ENCODE measurements around the gene DNAJB8. TPM values are rescaled to one million over a fixed set of nuclear protein-coding genes. Genes with fewer than 3 reads are reported as not detected.

The DNAJB8 gene
- polyA plus RNA-seq, 1 experiment: not detected

DNA sequence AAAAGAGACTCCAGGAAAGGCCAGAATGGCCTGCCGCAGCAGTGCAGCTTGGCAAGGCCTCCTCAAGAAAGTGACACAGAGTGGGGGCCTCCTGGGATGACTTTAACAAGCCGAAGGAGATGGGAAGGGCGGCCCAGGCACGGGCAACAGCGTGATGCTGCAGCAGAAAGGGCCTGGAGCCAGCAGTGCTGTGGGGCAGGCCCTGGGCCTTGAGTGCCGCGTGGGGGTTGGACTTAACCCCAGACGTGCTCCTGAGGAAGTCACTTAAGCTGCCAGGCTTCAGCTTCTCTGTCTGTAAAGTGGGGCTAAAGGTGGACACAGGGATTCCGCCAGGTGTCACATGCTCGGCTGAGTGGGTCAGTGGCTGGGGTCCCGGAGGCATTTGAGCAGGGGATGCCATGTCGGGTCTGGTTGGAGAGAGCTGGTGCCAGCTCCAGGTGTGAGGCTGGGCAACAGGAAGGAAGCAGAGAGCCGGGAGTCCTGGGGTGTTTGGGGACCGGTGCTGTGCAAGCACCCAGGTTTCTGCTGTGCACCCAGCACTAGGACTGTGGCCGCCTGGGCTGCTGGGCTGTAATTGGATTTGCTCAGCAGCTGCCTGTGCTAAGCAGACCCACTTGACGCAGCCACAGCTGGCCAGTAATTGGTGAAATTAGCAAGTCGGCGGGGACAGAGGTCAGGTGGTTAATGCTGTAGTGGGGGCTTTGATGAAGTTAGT, 7.8 kb downstream of the DNAJB8 start:
- no peak overlapping the region for H3K4me3 ChIP-seq (ENCODE audit: low read depth, low read length)
- ChIA-PET CTCF (no interaction called here), POLR2A (interaction anchor here (0.5 kb wide), 1 partner anchor 22 kb away, joined by 19 read pairs; no protein-coding TSS in a partner anchor)
- TF ChIP-seq, protein P1, sequence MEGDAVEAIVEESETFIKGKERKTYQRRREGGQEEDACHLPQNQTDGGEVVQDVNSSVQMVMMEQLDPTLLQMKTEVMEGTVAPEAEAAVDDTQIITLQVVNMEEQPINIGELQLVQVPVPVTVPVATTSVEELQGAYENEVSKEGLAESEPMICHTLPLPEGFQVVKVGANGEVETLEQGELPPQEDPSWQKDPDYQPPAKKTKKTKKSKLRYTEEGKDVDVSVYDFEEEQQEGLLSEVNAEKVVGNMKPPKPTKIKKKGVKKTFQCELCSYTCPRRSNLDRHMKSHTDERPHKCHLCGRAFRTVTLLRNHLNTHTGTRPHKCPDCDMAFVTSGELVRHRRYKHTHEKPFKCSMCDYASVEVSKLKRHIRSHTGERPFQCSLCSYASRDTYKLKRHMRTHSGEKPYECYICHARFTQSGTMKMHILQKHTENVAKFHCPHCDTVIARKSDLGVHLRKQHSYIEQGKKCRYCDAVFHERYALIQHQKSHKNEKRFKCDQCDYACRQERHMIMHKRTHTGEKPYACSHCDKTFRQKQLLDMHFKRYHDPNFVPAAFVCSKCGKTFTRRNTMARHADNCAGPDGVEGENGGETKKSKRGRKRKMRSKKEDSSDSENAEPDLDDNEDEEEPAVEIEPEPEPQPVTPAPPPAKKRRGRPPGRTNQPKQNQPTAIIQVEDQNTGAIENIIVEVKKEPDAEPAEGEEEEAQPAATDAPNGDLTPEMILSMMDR (IDR thresholded peaks at IDR 0.05; ENCODE audit: insufficient read depth, low read depth, low read length): no peak
- H3K27me3 ChIP-seq (ENCODE audit: control insufficient read depth, insufficient read depth, low read length): peaks cover 25% of the 10 kb centered on the region
- DNase-seq (ENCODE audit: low read depth): no peak
- H3K36me3 ChIP-seq (ENCODE audit: control insufficient read depth, insufficient read depth, low read length): no peaks in the 10 kb centered on the region

DNA sequence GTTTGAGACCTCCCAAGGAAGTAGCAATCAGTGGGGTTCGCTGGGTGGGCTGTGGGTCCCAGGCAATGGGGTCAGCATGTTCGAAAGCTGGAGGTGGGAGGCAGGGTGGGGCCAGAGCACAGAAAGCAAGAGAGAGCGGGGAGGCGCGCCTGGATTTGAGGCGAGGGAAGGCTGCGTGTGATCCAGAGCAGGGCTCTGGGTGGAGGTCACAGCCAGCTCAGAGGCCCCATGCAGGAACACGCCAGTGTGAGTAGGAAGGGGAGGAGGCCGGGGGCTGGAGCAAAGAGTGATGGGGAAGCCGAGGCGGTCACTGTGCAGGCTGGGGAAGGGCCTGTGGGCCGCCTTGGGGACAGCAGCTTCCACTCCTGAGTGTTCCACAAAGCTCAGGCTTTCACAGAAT, 8.8 kb downstream of the DNAJB8 start:
- no peak for DNase-seq (ENCODE audit: low read depth)
- POLR2A ChIA-PET: no interaction called here
- CTCF ChIA-PET: no interaction called here
- Histone ChIP-seq H3K36me3 (ENCODE audit: control insufficient read depth, insufficient read depth, low read length) (no peaks in the 10 kb centered on the region), H3K27me3 (ENCODE audit: control insufficient read depth, insufficient read depth, low read length) (peaks cover 23% of the 10 kb centered on the region), H3K4me3 (ENCODE audit: low read depth, low read length) (no peak overlapping the region)
- TF ChIP-seq, protein P1 (IDR thresholded peaks at IDR 0.05; ENCODE audit: insufficient read depth, low read depth, low read length): no peak

DNA sequence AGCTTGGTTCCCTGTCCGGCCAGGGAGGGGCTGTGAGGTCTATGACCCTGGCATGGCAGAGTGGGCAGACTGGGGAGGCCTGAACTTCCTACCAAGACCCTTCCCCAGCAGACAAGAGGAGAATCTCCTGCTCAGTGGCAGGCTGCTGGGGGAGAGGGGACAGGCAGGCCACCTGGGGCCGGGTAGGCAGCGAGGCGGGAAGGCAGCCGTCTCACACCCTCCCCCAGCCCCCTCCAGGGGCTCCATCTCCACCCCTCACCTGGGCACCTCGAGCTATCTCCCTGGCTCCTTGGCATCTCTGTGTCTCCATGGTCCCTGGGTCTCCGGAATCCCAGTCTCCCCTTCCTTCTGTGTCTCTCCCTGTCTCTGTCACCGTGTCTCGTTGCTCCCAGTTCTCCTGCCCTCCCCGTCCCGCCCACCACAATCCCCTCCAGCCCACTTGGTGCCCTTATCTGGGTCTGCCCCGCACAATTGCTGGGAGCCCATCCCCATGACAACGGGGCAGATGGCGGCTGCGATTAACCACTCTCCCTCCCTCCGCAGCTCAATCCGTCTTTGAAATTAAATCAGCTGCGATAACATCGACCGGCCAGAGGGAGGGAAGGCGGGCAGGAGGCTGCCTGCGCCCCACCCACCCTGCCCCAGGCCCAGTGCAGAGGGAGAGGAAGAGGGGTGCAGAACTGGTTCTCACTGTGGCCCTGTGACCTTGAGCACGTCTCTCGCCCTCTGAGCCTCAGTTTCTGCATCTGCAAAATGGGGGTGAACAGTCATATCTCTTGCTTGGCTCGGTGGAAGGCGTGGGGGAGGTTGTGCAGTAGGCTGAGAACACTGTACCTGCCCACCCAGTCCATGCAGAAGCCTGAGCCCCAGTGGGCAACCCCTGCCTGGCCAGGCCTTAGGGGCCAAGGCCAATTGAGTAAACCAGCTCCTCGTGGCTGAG, 9.6 kb downstream of the DNAJB8 start:
- DNase-seq (ENCODE audit: low read depth): no peak
- TF ChIP-seq, protein P1 (IDR thresholded peaks at IDR 0.05; ENCODE audit: insufficient read depth, low read depth, low read length): no peak
- Histone ChIP-seq H3K36me3 (ENCODE audit: control insufficient read depth, insufficient read depth, low read length) (no peaks in the 10 kb centered on the region), H3K4me3 (ENCODE audit: low read depth, low read length) (no peak overlapping the region), H3K27me3 (ENCODE audit: control insufficient read depth, insufficient read depth, low read length) (peaks cover 23% of the 10 kb centered on the region)
- CTCF ChIA-PET: no interaction called here
- POLR2A ChIA-PET: no interaction called here

DNA sequence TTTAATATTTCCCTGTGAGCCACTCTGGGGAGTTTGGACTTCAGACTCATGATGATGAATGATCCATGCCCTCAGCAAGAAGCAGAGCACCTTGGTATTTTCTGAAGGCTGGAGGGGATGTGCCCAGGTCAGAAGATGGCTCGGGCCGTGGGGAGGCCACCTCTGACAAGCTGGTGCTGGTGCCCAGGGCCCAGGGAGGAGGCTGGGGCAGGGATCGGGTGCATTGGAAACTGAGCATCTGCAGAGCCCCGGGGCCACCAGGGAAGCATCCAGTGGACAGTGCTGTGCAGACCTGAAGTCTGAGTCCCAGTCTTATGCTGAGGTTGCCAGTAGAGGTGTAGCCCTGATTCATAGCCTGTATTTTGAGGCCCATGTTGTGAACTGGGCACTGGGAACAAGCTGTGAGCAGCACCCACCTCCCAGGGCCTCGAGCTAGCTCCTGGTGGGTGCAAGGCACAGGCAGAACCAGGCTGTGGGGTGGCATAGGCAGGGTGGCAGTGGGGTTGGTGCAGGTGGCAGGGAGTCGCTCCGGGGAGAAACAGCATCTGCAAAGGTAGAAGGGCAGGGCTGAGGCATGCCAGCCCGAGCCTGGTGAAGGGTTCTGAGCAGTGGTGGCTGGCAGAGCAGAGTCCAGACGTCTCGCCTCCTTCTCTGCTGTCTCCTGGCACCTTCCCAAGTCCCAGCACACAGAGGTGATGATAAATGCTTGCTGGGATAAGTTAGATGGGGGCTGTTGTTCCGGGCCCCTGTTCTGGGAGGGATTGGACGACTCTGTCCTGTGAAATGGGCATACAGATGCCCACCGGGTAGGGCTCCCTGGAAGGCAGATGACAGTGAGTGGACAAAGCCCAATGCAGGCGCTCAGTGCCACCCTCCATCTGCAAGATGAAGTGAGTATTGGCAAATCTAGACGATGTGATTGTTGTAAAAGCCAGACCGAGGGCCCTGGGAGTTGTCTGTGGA, 10.6 kb downstream of the DNAJB8 start:
- TF ChIP-seq, protein P1 (IDR thresholded peaks at IDR 0.05; ENCODE audit: insufficient read depth, low read depth, low read length): no peak
- CTCF ChIA-PET: interaction anchor here (1.2 to 1.4 kb wide), 2 partner anchors 26 to 31 kb away, joined by 3 to 4 read pairs; no protein-coding TSS in a partner anchor

More for the DNA sequence above, 10.6 kb downstream of the DNAJB8 start:
- Histone ChIP-seq H3K36me3 (ENCODE audit: control insufficient read depth, insufficient read depth, low read length) (no peaks in the 10 kb centered on the region), H3K4me3 (ENCODE audit: low read depth, low read length) (no peak overlapping the region), H3K27me3 (ENCODE audit: control insufficient read depth, insufficient read depth, low read length) (peaks cover 23% of the 10 kb centered on the region)
- POLR2A ChIA-PET: no interaction called here
- DNase-seq (ENCODE audit: low read depth): no peak
